ENCODE results near the gene RPS21. TPM values are rescaled to one million over a fixed set of nuclear protein-coding genes. Genes with fewer than 3 reads are reported as not detected.
A peak's percentile ranks its signal among the peaks of the same experiment; 100 is the strongest.

Gene RPS21
- total and polyA plus RNA-seq, 2 of the 13 experiments (the other 11 are each of a cell fraction or from before 2014, with no cell fraction given) = 2,647 to 11,063 TPM

DNA sequence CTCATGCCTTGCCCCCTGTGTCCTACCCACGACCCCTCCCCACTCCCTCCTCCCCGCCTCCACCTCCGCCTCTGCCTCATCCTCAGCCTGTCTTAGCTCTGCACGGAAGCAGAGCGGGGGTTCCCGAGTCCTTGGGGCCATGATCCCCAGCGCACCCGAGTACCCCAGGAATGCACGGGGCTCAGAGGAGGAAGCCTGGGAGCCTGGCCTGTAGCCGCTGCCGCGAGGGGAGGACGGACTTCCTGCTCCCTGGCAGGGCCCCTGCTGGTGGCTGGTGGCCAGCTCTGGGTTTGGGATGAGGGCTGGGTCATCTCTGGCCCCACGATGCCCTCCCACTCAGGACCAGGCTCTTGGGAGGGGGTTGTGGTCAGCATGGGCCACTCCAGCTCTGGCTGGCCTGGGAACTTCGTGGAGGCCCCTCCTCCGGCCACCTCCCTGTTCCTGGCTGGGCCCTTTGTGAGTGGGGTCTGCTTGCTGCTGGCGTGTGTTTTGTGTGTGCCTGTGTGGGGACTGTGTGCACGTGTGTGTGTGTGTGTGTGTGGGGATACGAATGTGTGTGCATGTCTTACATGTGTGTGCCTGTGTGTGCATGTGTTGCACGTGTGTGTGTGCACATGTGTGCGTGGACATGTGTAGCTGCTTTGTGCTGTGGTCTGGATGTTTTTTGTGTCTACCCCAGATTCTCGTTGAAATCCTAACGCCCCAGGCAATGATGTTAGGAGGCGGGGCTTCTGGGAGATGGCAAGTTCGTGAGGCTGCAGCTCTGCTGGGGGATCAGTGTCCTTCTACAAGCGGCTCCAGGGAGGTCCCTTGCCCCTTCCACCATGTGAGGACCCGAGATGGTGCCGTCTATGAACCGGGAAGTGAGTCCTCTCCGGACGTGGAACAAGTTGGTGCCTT lies 41.7 kb downstream of the RPS21 start:
- Histone ChIP-seq H3K79me2 (ENCODE audit: insufficient read depth, low read length) (no peaks in the 10 kb centered on the region), H2AFZ (ENCODE audit: low read length) (no peak overlapping the region), H3K27me3 (ENCODE audit: control insufficient read depth in 1 of 2, insufficient read depth in 2 of 2, low read length in 2 of 2) (peaks cover 23 to 93% of the 10 kb centered on the region in 2 experiments), H3K9ac (ENCODE audit: insufficient read depth, low read depth, low read length) (no peak overlapping the region), H3K4me3 (replicated peaks in 1 of 3; ENCODE audit: insufficient read depth in 1 of 3, low read depth in 2 of 3, low read length in 3 of 3) (no peak overlapping the region), H3K36me3 (replicated peaks in 1 of 2; ENCODE audit: control insufficient read depth in 1 of 2, insufficient read depth in 2 of 2, low read length in 2 of 2) (no peaks in the 10 kb centered on the region), H4K20me1 (ENCODE audit: insufficient read depth, low read length) (peaks cover 9% of the 10 kb centered on the region; the same call in 1 of the 2 replicates), H3K4me1 (ENCODE audit: insufficient read depth, low read length) (peaks cover 47% of the 10 kb centered on the region), H3K4me2 (ENCODE audit: low read depth, low read length) (no peak overlapping the region), H3K9me3 (ENCODE audit: low read length) (no peaks in the 10 kb centered on the region), H3K27ac (ENCODE audit: extremely low read length, insufficient read depth, low read length) (no peak overlapping the region)
- in situ Hi-C loops (cut with HindIII; ENCODE audit: extremely low pct_ligation_motif_present, low pct_unique_long_range_greater_than_20kb) (no loop called here), intact Hi-C loops (cut with micrococcal nuclease; ENCODE audit: unreplicated experiment) (no loop called here)
- FAIRE-seq = no peak
- DNase-seq (ENCODE audit: low spot score) = no peak
- BruUV-seq (replicated peaks) = no TSS peak
- no peak for ATAC-seq
- ChIA-PET CTCF (ENCODE audit: low intra/inter-chr PET ratio, low total read pairs) (no interaction called here), POLR2A (interaction anchor here (0.6 kb wide), 1 partner anchor 21 kb away, joined by 3 read pairs; no protein-coding TSS in a partner anchor)
- WGBS (ENCODE audit: low lambda C conversion rate) = 43% methylated on average over 31 of the region's 31 CpGs
- TF ChIP-seq, protein P1, sequence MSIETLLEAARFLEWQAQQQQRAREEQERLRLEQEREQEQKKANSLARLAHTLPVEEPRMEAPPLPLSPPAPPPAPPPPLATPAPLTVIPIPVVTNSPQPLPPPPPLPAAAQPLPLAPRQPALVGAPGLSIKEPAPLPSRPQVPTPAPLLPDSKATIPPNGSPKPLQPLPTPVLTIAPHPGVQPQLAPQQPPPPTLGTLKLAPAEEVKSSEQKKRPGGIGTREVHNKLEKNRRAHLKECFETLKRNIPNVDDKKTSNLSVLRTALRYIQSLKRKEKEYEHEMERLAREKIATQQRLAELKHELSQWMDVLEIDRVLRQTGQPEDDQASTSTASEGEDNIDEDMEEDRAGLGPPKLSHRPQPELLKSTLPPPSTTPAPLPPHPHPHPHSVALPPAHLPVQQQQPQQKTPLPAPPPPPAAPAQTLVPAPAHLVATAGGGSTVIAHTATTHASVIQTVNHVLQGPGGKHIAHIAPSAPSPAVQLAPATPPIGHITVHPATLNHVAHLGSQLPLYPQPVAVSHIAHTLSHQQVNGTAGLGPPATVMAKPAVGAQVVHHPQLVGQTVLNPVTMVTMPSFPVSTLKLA (IDR thresholded peaks at IDR 0.05) = peak; percentile 98
- TF ChIP-seq HNRNPLL (IDR thresholded peaks at IDR 0.05; ENCODE audit: low read depth, low read length, poor library complexity, severe bottlenecking) = peak; percentile 17
- TF ChIP-seq CAMTA2 (CRISPR knock-in tag; IDR thresholded peaks at IDR 0.05; ENCODE audit: borderline replicate concordance) = 0 out of 2 replicates have a peak, but pooled peaks have one; percentile 14
- TF ChIP-seq ZNF235 (CRISPR knock-in tag; IDR thresholded peaks at IDR 0.05; ENCODE audit: borderline replicate concordance) = 0 out of 2 replicates have a peak, but pooled peaks have one; percentile 61
- no peak for TF ChIP-seq RFXAP (CRISPR knock-in tag; IDR thresholded peaks at IDR 0.05; ENCODE audit: borderline replicate concordance)
- TF ChIP-seq ZNF263 (CRISPR knock-in tag; IDR thresholded peaks at IDR 0.05) = peak; percentile 64
- TF ChIP-seq IKZF1 (IDR thresholded peaks at IDR 0.05) = no peak

All from HepG2 (cell line).